Measurements from ENCODE around the gene LRRC32. TPM values are rescaled to one million over a fixed set of nuclear protein-coding genes. Genes with fewer than 3 reads are reported as not detected.
"Not testable (repeated sequence)": the region's sequence is repeated elsewhere in the genome, so short reads cannot be mapped to it uniquely, and the experiment has no call there.

The LRRC32 gene
- total and polyA plus RNA-seq, 5 experiments from 2014 or later: 0.08 TPM; not detected in 4

DNA sequence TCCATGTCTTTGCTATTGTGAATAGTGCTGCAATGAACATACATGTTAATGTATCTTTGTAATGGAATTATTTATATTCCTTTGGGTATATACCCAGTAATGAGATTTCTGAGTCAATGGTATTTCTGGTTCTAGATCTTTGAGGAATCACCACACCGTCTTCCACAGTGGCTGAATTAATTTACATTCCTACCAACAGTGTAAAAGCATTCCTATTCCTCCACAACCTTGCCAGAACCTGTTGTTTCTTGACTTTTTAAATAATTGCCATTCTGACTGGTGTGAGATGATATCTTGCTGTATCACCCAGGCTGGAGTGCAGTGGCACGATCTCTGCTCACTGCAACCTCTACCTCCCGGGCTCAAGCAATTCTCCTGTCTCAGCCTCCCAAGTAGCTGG is 26.8 kb downstream of the LRRC32 start:
- H3K27ac Mint-ChIP-seq, POLR2A ChIA-PET, ATAC-seq, DNase-seq, H3K4me3 Mint-ChIP-seq: not testable (repeated sequence)
- Mint-ChIP-seq H3K36me3 (peaks cover 0 to 21% (median 0%) of the 10 kb centered on the region in 3 donors), H3K9me3 (peaks cover 0 to 28% (median 13%) of the 10 kb centered on the region in 9 donors), H3K4me1 (peaks cover 0 to 18% (median 3%) of the 10 kb centered on the region in 4 donors), H3K27me3 (peaks cover 17 to 48% (median 30%) of the 10 kb centered on the region in 5 donors)

DNA sequence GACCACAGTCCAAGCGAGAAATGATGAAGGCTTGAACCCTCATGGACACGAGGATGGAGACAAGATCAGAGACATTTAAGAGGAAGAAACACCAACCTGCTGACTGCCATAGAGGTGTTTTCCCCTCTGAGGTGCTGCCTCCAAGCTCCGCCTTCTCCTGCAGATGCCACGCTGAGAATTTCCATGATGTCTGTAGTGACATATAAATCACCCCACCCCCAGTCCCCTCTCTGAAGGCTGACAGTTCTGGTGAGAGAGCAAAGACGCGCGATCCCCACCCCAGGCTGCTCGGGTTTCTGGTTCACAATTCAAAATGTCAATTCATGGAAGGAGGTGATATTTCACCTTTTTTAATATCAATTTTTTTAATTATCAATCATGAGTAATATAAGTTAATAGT is 28.2 kb downstream of the LRRC32 start:
- H3K27ac Mint-ChIP-seq: no peak overlapping the region
- peaks cover 0 to 17% (median 10%) of the 10 kb centered on the region in 9 donors for H3K9me3 Mint-ChIP-seq
- H3K36me3 Mint-ChIP-seq: peaks cover 0 to 12% (median 0%) of the 10 kb centered on the region in 3 donors
- ATAC-seq (peak; percentile 35 to 57), DNase-seq (peak in 1 of 10 donors; percentile 61)
- H3K27me3 Mint-ChIP-seq: peaks cover 18 to 52% (median 41%) of the 10 kb centered on the region in 5 donors
- peaks cover 0 to 26% (median 3%) of the 10 kb centered on the region in 4 donors for H3K4me1 Mint-ChIP-seq
- POLR2A ChIA-PET: no interaction called here
- H3K4me3 Mint-ChIP-seq: no peak overlapping the region

DNA sequence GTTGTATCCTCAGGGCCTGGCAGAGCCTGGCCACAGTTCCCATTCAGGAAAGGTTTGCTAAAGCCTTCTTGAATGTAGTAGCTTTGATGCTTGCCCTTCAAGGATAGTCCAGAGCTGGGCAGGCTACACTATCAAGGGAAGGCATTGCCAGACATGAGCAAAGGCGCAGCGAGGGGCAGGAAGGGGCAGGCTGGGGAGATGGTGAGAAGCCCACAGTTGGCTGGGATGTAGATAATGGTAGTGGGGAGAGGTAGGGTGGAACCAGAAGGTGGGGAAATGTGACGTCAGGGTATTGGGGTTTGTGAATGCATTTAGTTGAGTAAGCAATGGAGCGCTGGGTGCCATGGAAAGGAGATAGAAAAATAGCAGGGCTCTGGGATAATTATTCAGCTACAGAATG is 28.6 kb downstream of the LRRC32 start:
- POLR2A ChIA-PET: no interaction called here
- Mint-ChIP-seq H3K9me3 (peaks cover 0 to 13% (median 7%) of the 10 kb centered on the region in 9 donors), H3K36me3 (peaks cover 0 to 8% (median 0%) of the 10 kb centered on the region in 3 donors), H3K27me3 (peaks cover 15 to 53% (median 41%) of the 10 kb centered on the region in 5 donors), H3K4me1 (peaks cover 0 to 31% (median 3%) of the 10 kb centered on the region in 4 donors), H3K4me3 (no peak overlapping the region), H3K27ac (no peak overlapping the region)
- peak in 1 of 10 donors; percentile 18 for DNase-seq
- ATAC-seq: no peak

DNA sequence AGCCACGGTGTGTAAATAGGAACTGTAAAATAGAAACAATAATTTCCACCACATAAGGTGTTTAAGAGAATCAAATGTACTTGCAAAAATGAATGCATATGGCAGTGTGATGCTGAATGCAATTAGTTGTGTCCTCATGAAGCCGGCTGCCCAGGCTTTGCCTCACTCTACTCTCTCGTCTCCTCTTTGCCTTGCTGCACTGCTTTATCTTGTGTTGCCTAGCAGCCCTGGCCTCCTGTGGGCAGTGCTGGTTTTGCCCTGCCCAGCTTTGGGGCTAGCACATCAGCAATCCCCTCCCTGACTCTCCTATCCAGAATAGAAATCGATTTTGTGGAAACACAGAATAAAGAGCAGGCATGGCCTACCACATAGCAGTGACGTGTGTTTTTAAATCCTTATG is 30.0 kb downstream of the LRRC32 start:
- Mint-ChIP-seq H3K27me3 (peaks cover 15 to 58% (median 36%) of the 10 kb centered on the region in 5 donors), H3K27ac (no peak overlapping the region), H3K4me1 (peaks cover 0 to 40% (median 3%) of the 10 kb centered on the region in 4 donors), H3K9me3 (no peaks in the 10 kb centered on the region), H3K4me3 (no peak overlapping the region), H3K36me3 (no peaks in the 10 kb centered on the region)
- peak in 1 of 10 donors; percentile 32 for DNase-seq
- POLR2A ChIA-PET: no interaction called here
- no peak for ATAC-seq

DNA sequence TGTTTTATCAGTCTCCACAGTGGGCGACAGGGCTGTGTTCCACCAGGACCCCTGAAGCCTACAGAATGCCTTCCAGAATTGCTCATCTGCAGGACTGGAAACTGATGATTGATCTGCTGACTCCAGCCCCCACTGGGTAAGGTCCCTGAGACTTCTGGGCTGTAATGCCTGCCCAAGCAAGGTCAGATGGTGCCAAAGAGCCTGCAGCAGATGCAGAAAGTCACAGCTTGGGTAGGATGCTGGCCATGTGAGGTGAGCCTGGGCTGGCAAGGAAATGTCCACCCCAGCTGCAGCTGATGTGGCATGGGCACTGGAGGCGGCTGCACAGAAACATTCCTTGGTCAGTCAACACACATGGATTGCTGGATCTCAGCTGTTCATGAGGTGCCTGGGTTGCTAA is 30.9 kb downstream of the LRRC32 start:
- H3K4me1 Mint-ChIP-seq: peaks cover 0 to 40% (median 2%) of the 10 kb centered on the region in 4 donors
- no peaks in the 10 kb centered on the region for H3K9me3 Mint-ChIP-seq
- peaks cover 15 to 59% (median 38%) of the 10 kb centered on the region in 5 donors for H3K27me3 Mint-ChIP-seq
- ATAC-seq (no peak), DNase-seq (peak in 1 of 10 donors; percentile 31)
- no peaks in the 10 kb centered on the region for H3K36me3 Mint-ChIP-seq
- no peak overlapping the region for H3K27ac Mint-ChIP-seq
- POLR2A ChIA-PET: no interaction called here
- no peak overlapping the region for H3K4me3 Mint-ChIP-seq

- peaks cover 15 to 53% (median 36%) of the 10 kb centered on the region in 5 donors for H3K27me3 Mint-ChIP-seq
Observed at GRCh38 chr11:76638270-76639197, 32.0 kb downstream of the LRRC32 start.

GRCh38 chr11:76637491-76638269 is 32.9 kb downstream of the LRRC32 start:
- Mint-ChIP-seq H3K4me3 (peak overlapping the region in 1 of 10 donors; percentile 65), H3K9me3 (no peaks in the 10 kb centered on the region), H3K36me3 (no peaks in the 10 kb centered on the region), H3K4me1 (peaks cover 0 to 40% (median 0%) of the 10 kb centered on the region in 4 donors), H3K27me3 (peaks cover 13 to 53% (median 34%) of the 10 kb centered on the region in 5 donors), H3K27ac (peak overlapping the region in 2 of 10 donors; percentile 47 to 57)
- ATAC-seq (peak in 1 of 2 donors; percentile 67), DNase-seq (peak in 2 of 10 donors; percentile 45 to 69)
- POLR2A ChIA-PET: no interaction called here

More at GRCh38 chr11:76638270-76639197, 32.0 kb downstream of the LRRC32 start:
- H3K9me3 Mint-ChIP-seq: no peaks in the 10 kb centered on the region
- H3K4me1 Mint-ChIP-seq: peaks cover 0 to 40% (median 0%) of the 10 kb centered on the region in 4 donors
- peak overlapping the region in 2 of 10 donors; percentile 18 to 47 for H3K27ac Mint-ChIP-seq
- no peaks in the 10 kb centered on the region for H3K36me3 Mint-ChIP-seq
- ATAC-seq (no peak), DNase-seq (peak in 1 of 10 donors; percentile 22)
- POLR2A ChIA-PET: no interaction called here
- H3K4me3 Mint-ChIP-seq: no peak overlapping the region

GRCh38 chr11:76636826-76637460 is 33.6 kb downstream of the LRRC32 start:
- DNase-seq (no peak), ATAC-seq (no peak)
- Mint-ChIP-seq H3K36me3 (no peaks in the 10 kb centered on the region), H3K27me3 (peaks cover 11 to 53% (median 30%) of the 10 kb centered on the region in 5 donors), H3K27ac (no peak overlapping the region), H3K4me3 (peak overlapping the region in 1 of 10 donors; percentile 1), H3K9me3 (no peaks in the 10 kb centered on the region), H3K4me1 (peaks cover 0 to 39% (median 0%) of the 10 kb centered on the region in 4 donors)
- POLR2A ChIA-PET: no interaction called here

- no peak for ATAC-seq
- Mint-ChIP-seq H3K4me1 (peaks cover 0 to 36% (median 0%) of the 10 kb centered on the region in 4 donors), H3K4me3 (no peak overlapping the region), H3K36me3 (no peaks in the 10 kb centered on the region), H3K27me3 (peaks cover 8 to 53% (median 26%) of the 10 kb centered on the region in 5 donors), H3K27ac (peak overlapping the region in 1 of 10 donors; percentile 40), H3K9me3 (no peaks in the 10 kb centered on the region)
- DNase-seq: peak in 1 of 10 donors; percentile 48
- POLR2A ChIA-PET: no interaction called here
Observed at GRCh38 chr11:76635991-76636738, 34.4 kb downstream of the LRRC32 start.

- POLR2A ChIA-PET: no interaction called here
- Mint-ChIP-seq H3K27me3 (peaks cover 6 to 44% (median 19%) of the 10 kb centered on the region in 5 donors), H3K4me3 (no peak overlapping the region), H3K27ac (no peak overlapping the region), H3K36me3 (no peaks in the 10 kb centered on the region), H3K9me3 (no peaks in the 10 kb centered on the region), H3K4me1 (peaks cover 6 to 39% (median 8%) of the 10 kb centered on the region in 4 donors)
- DNase-seq (no peak), ATAC-seq (no peak)
Observed at GRCh38 chr11:76634886-76635285, 35.7 kb downstream of the LRRC32 start.

DNA sequence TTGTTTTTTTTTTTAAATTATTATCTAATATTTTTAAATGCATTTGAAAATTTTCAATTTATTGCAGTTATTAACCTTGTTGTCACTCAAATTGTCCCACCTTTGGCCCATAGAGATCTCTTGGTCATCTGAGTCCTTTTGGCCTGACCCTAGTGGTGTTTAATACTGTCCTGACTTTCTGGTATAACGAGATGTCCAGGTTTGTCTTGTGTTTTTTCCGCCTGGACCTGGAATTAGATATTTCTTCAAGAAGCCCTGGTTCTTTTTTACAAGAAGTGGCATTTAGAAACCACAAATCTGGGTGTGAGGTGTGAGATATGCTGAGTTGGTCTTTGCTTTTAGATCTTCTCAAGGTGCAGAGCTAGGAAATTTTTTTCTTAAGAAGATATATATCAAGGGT is 38.1 kb downstream of the LRRC32 start:
- POLR2A ChIA-PET: no interaction called here
- Mint-ChIP-seq H3K9me3 (no peaks in the 10 kb centered on the region), H3K4me3 (no peak overlapping the region), H3K4me1 (peaks cover 9 to 48% (median 21%) of the 10 kb centered on the region in 4 donors), H3K27ac (no peak overlapping the region), H3K27me3 (peaks cover 0 to 27% (median 8%) of the 10 kb centered on the region in 5 donors), H3K36me3 (no peaks in the 10 kb centered on the region)
- DNase-seq (no peak), ATAC-seq (no peak)
